OCI-LY3 (cell line): ENCODE results near the gene LGALS7B.
"Not testable (repeated sequence)": the region's sequence is repeated elsewhere in the genome, so short reads cannot be mapped to it uniquely, and the experiment has no call there.

Experiments used
- H2AFZ ChIP-seq: fragments of 200-600, 300-600 bp; shearing (Covaris generic); 2 replicates; pipeline ENCODE4 v1.6.0; 2014; ENCODE audit warnings: antibody characterized with exemption, low read depth, low read length
- H3K27ac ChIP-seq: fragments of 200-600, 300-600 bp; sonication (generic); 2 replicates; pipeline ENCODE4 v1.5.1; 2014; ENCODE audit warnings: mild to moderate bottlenecking, low read length, moderate library complexity, mixed read lengths
- H3K27me3 ChIP-seq: fragments of 200-600, 300-600 bp; sonication (generic); 2 replicates; pipeline ENCODE4 v1.6.1; 2014; ENCODE audit warnings: low read depth, low read length, mixed read lengths
- H3K36me3 ChIP-seq: fragments of 200-600, 300-600 bp; sonication (generic); replicated peaks from 2 replicates; pipeline ENCODE3; 2014; ENCODE audit warnings: low read depth, low read length, mixed read lengths
- H3K4me1 ChIP-seq: fragments of 300-600, 200-600 bp; sonication (generic); 2 replicates; pipeline ENCODE4 v1.6.1; 2014; ENCODE audit warnings: low read length, mixed read lengths
- H3K4me2 ChIP-seq: fragments of 200-600, 300-600 bp; sonication (generic); 2 replicates; pipeline ENCODE4 v1.6.1; 2014; ENCODE audit warnings: low read length, mixed read lengths
- H3K4me3 ChIP-seq: fragments of 300-600, 200-600 bp; sonication (generic); 2 replicates; pipeline ENCODE4 v1.5.1; 2014; ENCODE audit warnings: antibody characterized with exemption, mild to moderate bottlenecking, low read length, moderate library complexity
- H3K79me2 ChIP-seq: fragments of 300-600, 200-600 bp; shearing (Covaris generic); 2 replicates; pipeline ENCODE4 v1.6.1; 2014; ENCODE audit warnings: mild to moderate bottlenecking, low read length, mixed read lengths
- H3K9ac ChIP-seq: fragments of 300-600, 200-600 bp; shearing (Covaris generic); 2 replicates; pipeline ENCODE4 v1.6.0; 2014; ENCODE audit warnings: mild to moderate bottlenecking, low read length, moderate library complexity
- H3K9me3 ChIP-seq: fragments of 200-600, 300-600 bp; shearing (Covaris generic); 2 replicates; pipeline ENCODE4 v1.6.1; 2014; ENCODE audit warnings: low read length, mixed read lengths; ENCODE audit not compliant: insufficient read depth
- H4K20me1 ChIP-seq: fragments of 200-600, 300-600 bp; sonication (generic); 2 replicates; pipeline ENCODE4 v1.6.1; 2016; ENCODE audit warnings: low read length, mixed read lengths; ENCODE audit not compliant: insufficient read depth
- CTCF ChIP-seq: fragments of 200-600, 300-600 bp; sonication (generic); IDR thresholded peaks from 2 replicates; pipeline ENCODE4 v1.5.1; 2014; ENCODE audit warnings: antibody characterized with exemption, low read length, low read depth
- EZH2phosphoT487 ChIP-seq: fragments of 200-600 bp; shearing (Covaris generic); IDR thresholded peaks from 2 replicates; pipeline ENCODE4 v1.6.1; 2018; ENCODE audit warnings: antibody characterized with exemption, mixed run types, low read depth

The LGALS7B gene

GRCh38 chr19:38805180-38805579, 16.2 kb downstream of the LGALS7B start:
- H3K27ac ChIP-seq = no peak overlapping the region
- H3K27me3 ChIP-seq = no peaks in the 10 kb centered on the region
- no peaks in the 10 kb centered on the region for H4K20me1 ChIP-seq
- H3K9ac ChIP-seq = no peak overlapping the region
- no peak overlapping the region for H3K4me3 ChIP-seq
- no peak overlapping the region for H2AFZ ChIP-seq
- no peak for TF ChIP-seq EZH2phosphoT487
- TF ChIP-seq CTCF = no peak
- H3K4me2 ChIP-seq = no peak overlapping the region
- no peaks in the 10 kb centered on the region for H3K9me3 ChIP-seq
- H3K79me2 ChIP-seq = no peaks in the 10 kb centered on the region
- H3K4me1 ChIP-seq = no peaks in the 10 kb centered on the region
- no peaks in the 10 kb centered on the region for H3K36me3 ChIP-seq

- no peaks in the 10 kb centered on the region for H3K27me3 ChIP-seq
- H3K9ac ChIP-seq = no peak overlapping the region
- H2AFZ ChIP-seq = no peak overlapping the region
- H3K36me3 ChIP-seq = no peaks in the 10 kb centered on the region
- TF ChIP-seq CTCF (no peak), EZH2phosphoT487 (no peak)
- H3K9me3 ChIP-seq = no peaks in the 10 kb centered on the region
- no peaks in the 10 kb centered on the region for H4K20me1 ChIP-seq
- H3K4me2 ChIP-seq = no peak overlapping the region
- H3K79me2 ChIP-seq = no peaks in the 10 kb centered on the region
- H3K27ac ChIP-seq = no peak overlapping the region
- H3K4me3 ChIP-seq = no peak overlapping the region
- no peaks in the 10 kb centered on the region for H3K4me1 ChIP-seq
Measured at GRCh38 chr19:38806371-38806770, 17.4 kb downstream of the LGALS7B start.

GRCh38 chr19:38807374-38808098, 18.5 kb downstream of the LGALS7B start:
- H3K27me3 ChIP-seq, H3K9ac ChIP-seq, H4K20me1 ChIP-seq, H3K9me3 ChIP-seq, H3K4me3 ChIP-seq, H3K4me2 ChIP-seq, H3K36me3 ChIP-seq, H2AFZ ChIP-seq, H3K4me1 ChIP-seq, H3K79me2 ChIP-seq, H3K27ac ChIP-seq: not testable (repeated sequence)

GRCh38 chr19:38808741-38809140, 19.7 kb downstream of the LGALS7B start:
- Histone ChIP-seq H3K4me3 (no peak overlapping the region), H3K79me2 (no peaks in the 10 kb centered on the region), H2AFZ (no peak overlapping the region), H3K36me3 (no peaks in the 10 kb centered on the region), H3K4me2 (no peak overlapping the region), H3K9ac (no peak overlapping the region), H4K20me1 (no peaks in the 10 kb centered on the region), H3K27ac (no peak overlapping the region), H3K27me3 (no peaks in the 10 kb centered on the region), H3K4me1 (no peaks in the 10 kb centered on the region), H3K9me3 (no peaks in the 10 kb centered on the region)
- no peak for TF ChIP-seq EZH2phosphoT487
- no peak for TF ChIP-seq CTCF
